HEK293 (cell line): Measurements from ENCODE around the gene KCNK6.
A peak's percentile ranks its signal among the peaks of the same experiment; 100 is the strongest.

Experiments used
- CTCF ChIA-PET: fragments of 350-600 bp; formaldehyde crosslinking; extraction: SDS; loops from one replicate; lab custom pipeline; 2021; ENCODE audit warnings: antibody characterized with exemption; lab: Yijun Ruan, JAX
- POLR2A ChIA-PET: fragments of 300-600 bp; formaldehyde crosslinking; extraction: SDS; loops from one replicate; lab custom pipeline; 2020; ENCODE audit warnings: antibody characterized with exemption, inconsistent platforms; lab: Yijun Ruan, JAX
- H3K27ac ChIP-seq: fragments of 200-500 bp; sonication (Bioruptor generic); 2 replicates; pipeline ENCODE4 v1.5.1; 2014; ENCODE audit warnings: low read depth, low read length, control low read depth, inconsistent platforms; ENCODE audit errors: extremely low read depth
- H3K36me3 ChIP-seq, 2 experiments: fragments of 200-500 bp in 1 of 2; sonication (Bioruptor generic) in 1 of 2; 1 replicate in 1 of 2; 2 replicates in 1 of 2; pipeline ENCODE4 v1.5.1; 2014 to 2017; ENCODE audit warnings: inconsistent platforms in 2 of 2, low read length in 2 of 2; ENCODE audit not compliant: control insufficient read depth in 2 of 2, insufficient read depth in 1 of 2
- H3K4me1 ChIP-seq: fragments of 200-500 bp; sonication (Bioruptor generic); 2 replicates; pipeline ENCODE4 v1.5.1; 2014; ENCODE audit warnings: mild to moderate bottlenecking, low read length, inconsistent platforms; ENCODE audit not compliant: control insufficient read depth, insufficient read depth
- H3K4me3 ChIP-seq: 2 replicates; pipeline ENCODE4 v1.5.1; 2011; ENCODE audit warnings: low read depth, mild to moderate bottlenecking, control low read depth, low read length, moderate library complexity
- H3K9me3 ChIP-seq: fragments of 200-500 bp; sonication (Bioruptor generic); 2 replicates; pipeline ENCODE4 v1.5.1; 2014; ENCODE audit warnings: low read depth, low read length, inconsistent platforms; ENCODE audit not compliant: control insufficient read depth, insufficient read depth
- KLF1 ChIP-seq: fragments of 450-650 bp; formaldehyde crosslinking; IDR thresholded peaks from 2 replicates; pipeline ENCODE4 v1.5.1; 2016; ENCODE audit warnings: missing biosample characterization, missing genetic modification characterization
- KLF17 ChIP-seq: fragments of 450-650 bp; formaldehyde crosslinking; IDR thresholded peaks from 2 replicates; pipeline ENCODE4 v1.5.1; 2016; ENCODE audit warnings: missing biosample characterization, missing genetic modification characterization
- PATZ1 ChIP-seq: fragments of 450-650 bp; formaldehyde crosslinking; IDR thresholded peaks from 2 replicates; pipeline ENCODE4 v1.5.1; 2016; ENCODE audit warnings: missing biosample characterization, missing genetic modification characterization
- ZBTB21 ChIP-seq: fragments of 450-650 bp; formaldehyde crosslinking; IDR thresholded peaks from 2 replicates; pipeline ENCODE4 v1.5.1; 2017; ENCODE audit warnings: missing biosample characterization, missing genetic modification characterization
- ZBTB6 ChIP-seq: fragments of 450-650 bp; formaldehyde crosslinking; IDR thresholded peaks from 2 replicates; pipeline ENCODE4 v1.5.1; 2017; ENCODE audit warnings: missing biosample characterization, missing genetic modification characterization
- ZFHX2 ChIP-seq: fragments of 450-650 bp; formaldehyde crosslinking; conservative IDR thresholded peaks from 2 replicates; pipeline ENCODE4 v1.5.1; 2016; ENCODE audit warnings: missing biosample characterization, missing genetic modification characterization
- ZNF148 ChIP-seq: fragments of 450-650 bp; formaldehyde crosslinking; IDR thresholded peaks from 2 replicates; pipeline ENCODE4 v1.5.0; 2017; ENCODE audit warnings: missing biosample characterization, missing genetic modification characterization, borderline replicate concordance
- ZNF2 ChIP-seq: fragments of 450-650 bp; formaldehyde crosslinking; IDR thresholded peaks from 2 replicates; pipeline ENCODE4 v1.5.1; 2016; ENCODE audit warnings: missing biosample characterization, missing genetic modification characterization
- ZNF404 ChIP-seq: fragments of 450-650 bp; formaldehyde crosslinking; IDR thresholded peaks from 2 replicates; pipeline ENCODE4 v1.5.1; 2017; ENCODE audit warnings: missing biosample characterization, missing genetic modification characterization
- ZNF530 ChIP-seq: fragments of 450-650 bp; formaldehyde crosslinking; IDR thresholded peaks from 2 replicates; pipeline ENCODE4 v1.5.1; 2016; ENCODE audit warnings: low read depth, missing biosample characterization, missing genetic modification characterization
- ZNF600 ChIP-seq: fragments of 450-650 bp; formaldehyde crosslinking; IDR thresholded peaks from 2 replicates; pipeline ENCODE4 v1.5.1; 2016; ENCODE audit warnings: missing biosample characterization, missing genetic modification characterization
- ZSCAN18 ChIP-seq: fragments of 450-650 bp; formaldehyde crosslinking; IDR thresholded peaks from 2 replicates; pipeline ENCODE4 v1.5.1; 2016; ENCODE audit warnings: missing biosample characterization, missing genetic modification characterization

The KCNK6 gene

GRCh38 chr19:38308006-38308766 lies 11.5 kb upstream of the KCNK6 start:
- Histone ChIP-seq H3K4me3 (no peak overlapping the region), H3K9me3 (no peaks in the 10 kb centered on the region), H3K4me1 (peaks cover 11% of the 10 kb centered on the region), H3K27ac (no peak overlapping the region), H3K36me3 (peaks cover 13 to 20% of the 10 kb centered on the region in 2 experiments; a peak in 2 of 3 replicates)
- CTCF ChIA-PET: no interaction called here
- peak; percentile 29; the same call in 1 of the 2 replicates for TF ChIP-seq PATZ1 (tag by site-specific recombination)
- no peak for TF ChIP-seq ZSCAN18
- TF ChIP-seq ZNF2 (tag by site-specific recombination): no peak
- TF ChIP-seq ZNF600 (tag by site-specific recombination): 0 out of 2 replicates have a peak, but pooled peaks have one; percentile 26
- TF ChIP-seq ZNF148 (tag by site-specific recombination): 0 out of 2 replicates have a peak, but pooled peaks have one; percentile 18
- peak; percentile 72 for TF ChIP-seq KLF1
- TF ChIP-seq ZNF530 (tag by site-specific recombination): no peak
- peak; percentile 57 for TF ChIP-seq KLF17 (tag by site-specific recombination)
- POLR2A ChIA-PET: interaction anchor here (0.6 kb wide), 1 partner anchor 52 kb away, joined by 8 read pairs; no protein-coding TSS in a partner anchor

- Histone ChIP-seq H3K27ac (no peak overlapping the region), H3K36me3 (peaks cover 13 to 20% of the 10 kb centered on the region in 2 experiments; a peak in 2 of 3 replicates), H3K4me1 (peaks cover 11% of the 10 kb centered on the region), H3K9me3 (no peaks in the 10 kb centered on the region), H3K4me3 (no peak overlapping the region)
- CTCF ChIA-PET: interaction anchor here (1.6 kb wide), 1 partner anchor 65 kb away, joined by 4 read pairs; no protein-coding TSS in a partner anchor
- POLR2A ChIA-PET: interaction anchor here (0.6 to 1.6 kb wide), 2 partner anchors 45 to 393 kb away, joined by 6 read pairs; partner anchors contain the start of gene SPINT2
- TF ChIP-seq ZBTB6 (tag by site-specific recombination) (no peak), ZNF404 (tag by site-specific recombination) (no peak), ZBTB21 (tag by site-specific recombination) (no peak), ZFHX2 (peak; percentile 15; the same call in 1 of the 2 replicates)
Measured at GRCh38 chr19:38308926-38309614, 10.6 kb upstream of the KCNK6 start.
